ENCODE results near the gene DNAJC5.
A peak's percentile ranks its signal among the peaks of the same experiment; 100 is the strongest.

Gene DNAJC5

GRCh38 chr20:63886054-63886419 lies 8.9 kb upstream of the DNAJC5 start:
- DNase-seq, result no peak
- H3K36me3 Mint-ChIP-seq, result peaks cover 22% of the 10 kb centered on the region
- H3K27me3 Mint-ChIP-seq, result no peaks in the 10 kb centered on the region
- no peak overlapping the region for H3K4me3 Mint-ChIP-seq
- H3K27ac Mint-ChIP-seq, result no peak overlapping the region
- CTCF ChIA-PET, result no interaction called here
- H3K4me1 Mint-ChIP-seq, result peaks cover 2% of the 10 kb centered on the region
- no peaks in the 10 kb centered on the region for H3K9me3 Mint-ChIP-seq

- Mint-ChIP-seq H3K27me3 (no peaks in the 10 kb centered on the region), H3K27ac (no peak overlapping the region), H3K4me1 (peaks cover 2% of the 10 kb centered on the region), H3K4me3 (no peak overlapping the region), H3K36me3 (peaks cover 22% of the 10 kb centered on the region), H3K9me3 (no peaks in the 10 kb centered on the region)
- DNase-seq, result no peak
- CTCF ChIA-PET, result no interaction called here
Observed at GRCh38 chr20:63886921-63887320, 8.0 kb upstream of the DNAJC5 start.

GRCh38 chr20:63889241-63890200 lies 5.4 kb upstream of the DNAJC5 start:
- no peak overlapping the region for H3K27ac Mint-ChIP-seq
- no peak overlapping the region for H3K4me3 Mint-ChIP-seq
- H3K4me1 Mint-ChIP-seq, result peaks cover 8% of the 10 kb centered on the region
- H3K9me3 Mint-ChIP-seq, result no peaks in the 10 kb centered on the region
- peaks cover 12% of the 10 kb centered on the region for H3K36me3 Mint-ChIP-seq
- CTCF ChIA-PET, result no interaction called here
- no peak for DNase-seq
- no peaks in the 10 kb centered on the region for H3K27me3 Mint-ChIP-seq

- CTCF ChIA-PET, result no interaction called here
- H3K4me1 Mint-ChIP-seq, result peaks cover 10% of the 10 kb centered on the region
- H3K27me3 Mint-ChIP-seq, result no peaks in the 10 kb centered on the region
- H3K27ac Mint-ChIP-seq, result no peak overlapping the region
- no peaks in the 10 kb centered on the region for H3K9me3 Mint-ChIP-seq
- no peak for DNase-seq
- H3K4me3 Mint-ChIP-seq, result no peak overlapping the region
- H3K36me3 Mint-ChIP-seq, result peaks cover 11% of the 10 kb centered on the region
Observed at GRCh38 chr20:63890201-63890576, 4.7 kb upstream of the DNAJC5 start.

GRCh38 chr20:63890616-63891015 lies 4.3 kb upstream of the DNAJC5 start:
- Mint-ChIP-seq H3K27ac (no peak overlapping the region), H3K9me3 (no peaks in the 10 kb centered on the region)
- CTCF ChIA-PET, result no interaction called here

GRCh38 chr20:63891061-63892002 lies 3.6 kb upstream of the DNAJC5 start:
- Mint-ChIP-seq H3K27me3 (no peaks in the 10 kb centered on the region), H3K27ac (no peak overlapping the region), H3K9me3 (no peaks in the 10 kb centered on the region), H3K4me1 (peaks cover 15% of the 10 kb centered on the region), H3K36me3 (peaks cover 17% of the 10 kb centered on the region), H3K4me3 (no peak overlapping the region)
- no peak for DNase-seq
- CTCF ChIA-PET, result no interaction called here

More at GRCh38 chr20:63890616-63891015, 4.3 kb upstream of the DNAJC5 start:
- no peak overlapping the region for H3K4me3 Mint-ChIP-seq
- no peaks in the 10 kb centered on the region for H3K27me3 Mint-ChIP-seq
- DNase-seq, result no peak
- H3K4me1 Mint-ChIP-seq, result peaks cover 10% of the 10 kb centered on the region
- peaks cover 10% of the 10 kb centered on the region for H3K36me3 Mint-ChIP-seq

- Mint-ChIP-seq H3K4me1 (peaks cover 22% of the 10 kb centered on the region), H3K27ac (no peak overlapping the region), H3K36me3 (peaks cover 20% of the 10 kb centered on the region), H3K4me3 (no peak overlapping the region), H3K9me3 (no peaks in the 10 kb centered on the region), H3K27me3 (no peaks in the 10 kb centered on the region)
- CTCF ChIA-PET, result no interaction called here
- no peak for DNase-seq
Observed at GRCh38 chr20:63892402-63892801, 2.5 kb upstream of the DNAJC5 start.

- peak overlapping the region; percentile 70 for H3K4me3 Mint-ChIP-seq
- CTCF ChIA-PET, result interaction anchor here (1.0 kb wide), 1 partner anchor 87 kb away, joined by 3 read pairs; the partner anchor contains the start of gene PRPF6
- no peaks in the 10 kb centered on the region for H3K9me3 Mint-ChIP-seq
- H3K27ac Mint-ChIP-seq, result peak overlapping the region; percentile 86
- no peaks in the 10 kb centered on the region for H3K27me3 Mint-ChIP-seq
- DNase-seq, result no peak
- H3K4me1 Mint-ChIP-seq, result peaks cover 38% of the 10 kb centered on the region
- peaks cover 32% of the 10 kb centered on the region for H3K36me3 Mint-ChIP-seq
Observed at GRCh38 chr20:63893999-63894357, 948 bp upstream of the DNAJC5 start.

GRCh38 chr20:63895202-63895951 lies 451 bp downstream of the DNAJC5 start:
- no peak for DNase-seq
- Mint-ChIP-seq H3K4me3 (peak overlapping the region; percentile 97), H3K9me3 (no peaks in the 10 kb centered on the region), H3K27me3 (no peaks in the 10 kb centered on the region), H3K36me3 (peaks cover 30% of the 10 kb centered on the region), H3K4me1 (peaks cover 46% of the 10 kb centered on the region), H3K27ac (peak overlapping the region; percentile 98)
- CTCF ChIA-PET, result interaction anchor here (0.7 to 1.4 kb wide), 5 partner anchors 12 to 85 kb away, joined by 3 to 6 read pairs (median 4); partner anchors contain the start of genes PRPF6 and TPD52L2

GRCh38 chr20:63895952-63896263 lies 982 bp downstream of the DNAJC5 start:
- peak overlapping the region; percentile 98 for H3K27ac Mint-ChIP-seq
- H3K36me3 Mint-ChIP-seq, result peaks cover 30% of the 10 kb centered on the region
- CTCF ChIA-PET, result interaction anchor here (0.7 to 1.4 kb wide), 4 partner anchors 11 to 77 kb away, joined by 3 to 6 read pairs (median 4); partner anchors contain the start of gene TPD52L2
- H3K27me3 Mint-ChIP-seq, result no peaks in the 10 kb centered on the region
- no peak for DNase-seq
- H3K4me3 Mint-ChIP-seq, result peak overlapping the region; percentile 97
- no peaks in the 10 kb centered on the region for H3K9me3 Mint-ChIP-seq
- peaks cover 52% of the 10 kb centered on the region for H3K4me1 Mint-ChIP-seq

GRCh38 chr20:63896264-63897105 lies 1.6 kb downstream of the DNAJC5 start:
- Mint-ChIP-seq H3K9me3 (no peaks in the 10 kb centered on the region), H3K36me3 (peaks cover 36% of the 10 kb centered on the region), H3K27ac (peak overlapping the region; percentile 98), H3K27me3 (no peaks in the 10 kb centered on the region), H3K4me1 (peaks cover 57% of the 10 kb centered on the region), H3K4me3 (peak overlapping the region; percentile 97)
- peak; percentile 54 for DNase-seq
- CTCF ChIA-PET, result interaction anchor here (0.6 to 1.5 kb wide), 5 partner anchors 11 to 1245 kb away, joined by 3 to 6 read pairs (median 4); no protein-coding TSS in a partner anchor

- CTCF ChIA-PET, result interaction anchor here (1.5 kb wide), 1 partner anchor 76 kb away, joined by 4 read pairs; no protein-coding TSS in a partner anchor
- H3K4me1 Mint-ChIP-seq, result peaks cover 68% of the 10 kb centered on the region
Observed at GRCh38 chr20:63897978-63898561, 3.1 kb downstream of the DNAJC5 start.

More at GRCh38 chr20:63897978-63898561, 3.1 kb downstream of the DNAJC5 start:
- no peak overlapping the region for H3K4me3 Mint-ChIP-seq
- H3K27me3 Mint-ChIP-seq, result no peaks in the 10 kb centered on the region
- peaks cover 43% of the 10 kb centered on the region for H3K36me3 Mint-ChIP-seq
- peak overlapping the region; percentile 9 for H3K27ac Mint-ChIP-seq
- H3K9me3 Mint-ChIP-seq, result no peaks in the 10 kb centered on the region
- no peak for DNase-seq
